ENCODE results near the gene DRGX.

Gene DRGX

GRCh38 chr10:49338604-49339003, 57.3 kb downstream of the DRGX start:
- no peak for DNase-seq (ENCODE audit: low read depth in 3 of 3)

- DNase-seq (ENCODE audit: low read depth in 3 of 3) = no peak
Observed at GRCh38 chr10:49335364-49335972, 60.4 kb downstream of the DRGX start.

- DNase-seq (ENCODE audit: low read depth in 3 of 3) = no peak
Observed at GRCh38 chr10:49334964-49335363, 60.9 kb downstream of the DRGX start.

- no peak for DNase-seq (ENCODE audit: low read depth in 3 of 3)
Observed at GRCh38 chr10:49333192-49333591, 62.7 kb downstream of the DRGX start.

- no peak for DNase-seq (ENCODE audit: low read depth in 3 of 3)
Observed at GRCh38 chr10:49332768-49333167, 63.1 kb downstream of the DRGX start.

- no peak for DNase-seq (ENCODE audit: low read depth in 3 of 3)
Observed at GRCh38 chr10:49332333-49332732, 63.6 kb downstream of the DRGX start.

GRCh38 chr10:49331431-49331830, 64.5 kb downstream of the DRGX start:
- no peak for DNase-seq (ENCODE audit: low read depth in 3 of 3)

- DNase-seq (ENCODE audit: low read depth in 3 of 3) = no peak
Observed at GRCh38 chr10:49330127-49330665, 65.7 kb downstream of the DRGX start.

- no peak for DNase-seq (ENCODE audit: low read depth in 3 of 3)
Observed at GRCh38 chr10:49329146-49329505, 66.8 kb downstream of the DRGX start.

- no peak for DNase-seq (ENCODE audit: low read depth in 3 of 3)
Observed at GRCh38 chr10:49328401-49329145, 67.3 kb downstream of the DRGX start.

- DNase-seq (ENCODE audit: low read depth in 3 of 3) = no peak
Observed at GRCh38 chr10:49327036-49327813, 68.7 kb downstream of the DRGX start.

GRCh38 chr10:49325916-49326783, 69.7 kb downstream of the DRGX start:
- no peak for DNase-seq (ENCODE audit: low read depth in 3 of 3)

- DNase-seq (ENCODE audit: low read depth in 3 of 3) = no peak
Observed at GRCh38 chr10:49325131-49325915, 70.6 kb downstream of the DRGX start.

- DNase-seq (ENCODE audit: low read depth in 3 of 3) = no peak
Observed at GRCh38 chr10:49324711-49325110, 71.2 kb downstream of the DRGX start.

GRCh38 chr10:49323896-49324270, 72.0 kb downstream of the DRGX start:
- no peak for DNase-seq (ENCODE audit: low read depth in 3 of 3)

GRCh38 chr10:49323171-49323895, 72.6 kb downstream of the DRGX start:
- no peak for DNase-seq (ENCODE audit: low read depth in 3 of 3)

- no peak for DNase-seq (ENCODE audit: low read depth in 3 of 3)
Observed at GRCh38 chr10:49322371-49323170, 73.3 kb downstream of the DRGX start.

GRCh38 chr10:49321021-49321420, 74.9 kb downstream of the DRGX start:
- DNase-seq (ENCODE audit: low read depth in 3 of 3) = no peak

GRCh38 chr10:49320191-49320590, 75.7 kb downstream of the DRGX start:
- DNase-seq (ENCODE audit: low read depth in 3 of 3) = no peak
